ENCODE results near the gene STK38. TPM values are rescaled to one million over a fixed set of nuclear protein-coding genes. Genes with fewer than 3 reads are reported as not detected.
"Not testable (repeated sequence)": the region's sequence is repeated elsewhere in the genome, so short reads cannot be mapped to it uniquely, and the experiment has no call there.

Gene STK38
- total and polyA plus RNA-seq, 2 donors (not counting 1 experiment from before 2014, with no cell fraction given): 26.9 to 42.6 TPM

DNA sequence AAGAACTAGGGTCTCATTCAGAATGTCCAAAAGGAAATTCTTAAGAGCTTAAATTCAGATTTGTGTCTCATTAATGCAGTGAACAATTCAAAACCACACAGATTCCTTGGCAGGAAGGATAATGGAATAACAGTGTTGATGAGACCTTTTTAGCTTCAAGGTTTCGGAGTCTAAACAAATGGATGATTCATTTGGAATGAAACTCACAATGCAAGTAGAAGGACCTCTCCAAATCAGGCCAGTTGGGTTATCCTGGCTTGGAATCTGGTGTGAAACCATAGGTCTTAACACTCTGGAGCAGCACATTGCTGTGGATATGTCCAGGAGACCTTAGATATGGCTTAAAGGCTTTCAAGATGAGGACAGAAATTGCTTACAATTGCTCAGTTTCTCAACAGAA, 59.6 kb downstream of the STK38 start:
- Histone ChIP-seq H3K36me3 (ENCODE audit: control insufficient read depth, insufficient read depth, low read length) (peaks cover 4% of the 10 kb centered on the region), H3K27me3 (ENCODE audit: control insufficient read depth, insufficient read depth, low read length) (no peaks in the 10 kb centered on the region), H3K9ac (ENCODE audit: insufficient read depth, low read length) (no peak overlapping the region), H4K20me1 (ENCODE audit: control insufficient read depth, extremely low read depth, insufficient read depth, low read length) (no peaks in the 10 kb centered on the region), H3K4me3 (replicated peaks in 1 of 4; ENCODE audit: control extremely low read depth in 1 of 4, insufficient read depth in 1 of 4, low read depth in 3 of 4, low read length in 4 of 4) (no peak overlapping the region), H3K4me1 (ENCODE audit: control insufficient read depth, extremely low read depth, insufficient read depth, low read length) (no peaks in the 10 kb centered on the region), H3K79me2 (ENCODE audit: control insufficient read depth, insufficient read depth, low read length) (no peaks in the 10 kb centered on the region), H3K4me2 (ENCODE audit: extremely low read depth, insufficient read depth, low read length) (no peak overlapping the region), H2AFZ (ENCODE audit: low read length) (no peak overlapping the region), H3K9me3 (ENCODE audit: control insufficient read depth, insufficient read depth, low read depth, low read length) (no peaks in the 10 kb centered on the region), H3K27ac (ENCODE audit: insufficient read depth, low read length) (no peak overlapping the region)
- peak in 1 of 2 donors; percentile 87 for DNase-seq (ENCODE audit: low read depth in 2 of 2)
- TF ChIP-seq, protein P1, sequence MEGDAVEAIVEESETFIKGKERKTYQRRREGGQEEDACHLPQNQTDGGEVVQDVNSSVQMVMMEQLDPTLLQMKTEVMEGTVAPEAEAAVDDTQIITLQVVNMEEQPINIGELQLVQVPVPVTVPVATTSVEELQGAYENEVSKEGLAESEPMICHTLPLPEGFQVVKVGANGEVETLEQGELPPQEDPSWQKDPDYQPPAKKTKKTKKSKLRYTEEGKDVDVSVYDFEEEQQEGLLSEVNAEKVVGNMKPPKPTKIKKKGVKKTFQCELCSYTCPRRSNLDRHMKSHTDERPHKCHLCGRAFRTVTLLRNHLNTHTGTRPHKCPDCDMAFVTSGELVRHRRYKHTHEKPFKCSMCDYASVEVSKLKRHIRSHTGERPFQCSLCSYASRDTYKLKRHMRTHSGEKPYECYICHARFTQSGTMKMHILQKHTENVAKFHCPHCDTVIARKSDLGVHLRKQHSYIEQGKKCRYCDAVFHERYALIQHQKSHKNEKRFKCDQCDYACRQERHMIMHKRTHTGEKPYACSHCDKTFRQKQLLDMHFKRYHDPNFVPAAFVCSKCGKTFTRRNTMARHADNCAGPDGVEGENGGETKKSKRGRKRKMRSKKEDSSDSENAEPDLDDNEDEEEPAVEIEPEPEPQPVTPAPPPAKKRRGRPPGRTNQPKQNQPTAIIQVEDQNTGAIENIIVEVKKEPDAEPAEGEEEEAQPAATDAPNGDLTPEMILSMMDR (conservative IDR thresholded peaks at IDR 0.05 in 1 of 2, IDR thresholded peaks at IDR 0.05 in 1 of 2; ENCODE audit: low read depth in 1 of 2, low read length in 2 of 2): no peak
- no peak for TF ChIP-seq EZH2 (IDR thresholded peaks at IDR 0.05; ENCODE audit: low read length, missing control alignments)

DNA sequence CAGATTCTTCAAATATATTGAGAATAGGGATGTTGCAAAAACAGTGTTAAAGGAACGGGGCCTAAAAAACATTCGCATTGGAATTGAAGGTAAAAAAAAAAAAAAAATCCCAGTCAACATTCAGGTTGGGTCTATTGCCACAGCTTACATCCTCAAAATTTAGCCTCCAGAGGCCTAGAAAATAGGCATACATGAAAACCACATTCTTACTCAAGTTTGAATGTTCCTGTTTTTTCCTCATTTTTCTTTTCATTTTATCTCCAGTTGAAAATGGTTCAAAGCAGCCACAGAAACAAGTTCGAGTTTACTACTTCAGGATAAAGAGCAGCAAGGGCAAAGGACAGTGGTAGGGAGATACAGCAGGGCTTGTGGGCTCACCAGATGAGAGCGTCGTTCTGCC, 62.5 kb downstream of the STK38 start:
- peaks cover 4% of the 10 kb centered on the region for H3K36me3 ChIP-seq (ENCODE audit: control insufficient read depth, insufficient read depth, low read length)

DNA sequence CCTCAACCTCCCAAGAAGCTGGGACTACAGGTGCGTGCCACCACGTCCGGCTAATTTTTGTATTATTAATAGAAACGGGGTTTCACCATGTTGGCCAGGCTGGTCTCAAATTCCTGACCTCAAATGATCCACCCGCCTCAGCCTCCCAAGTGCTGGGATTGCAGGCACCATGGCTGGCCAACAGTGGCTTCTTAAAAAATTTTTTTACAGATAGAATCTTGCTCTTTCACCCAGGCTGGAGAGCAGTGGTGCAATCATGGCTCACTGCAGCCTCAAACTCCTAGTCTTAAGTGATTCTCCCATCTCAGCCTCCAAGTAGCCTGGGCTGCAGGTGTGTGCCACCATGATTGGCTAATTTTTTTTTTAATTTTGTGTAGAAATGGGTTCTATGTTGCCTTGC, 64.0 kb downstream of the STK38 start:
- H3K4me1 ChIP-seq (ENCODE audit: control insufficient read depth, extremely low read depth, insufficient read depth, low read length); H3K36me3 ChIP-seq (ENCODE audit: control insufficient read depth, insufficient read depth, low read length); H3K27ac ChIP-seq (ENCODE audit: insufficient read depth, low read length); H3K27me3 ChIP-seq (ENCODE audit: control insufficient read depth, insufficient read depth, low read length); H3K79me2 ChIP-seq (ENCODE audit: control insufficient read depth, insufficient read depth, low read length); DNase-seq (ENCODE audit: low read depth in 2 of 2); H3K4me3 ChIP-seq (replicated peaks in 1 of 4; ENCODE audit: control extremely low read depth in 1 of 4, insufficient read depth in 1 of 4, low read depth in 3 of 4, low read length in 4 of 4); H3K9ac ChIP-seq (ENCODE audit: insufficient read depth, low read length); H4K20me1 ChIP-seq (ENCODE audit: control insufficient read depth, extremely low read depth, insufficient read depth, low read length); H3K4me2 ChIP-seq (ENCODE audit: extremely low read depth, insufficient read depth, low read length); H3K9me3 ChIP-seq (ENCODE audit: control insufficient read depth, insufficient read depth, low read depth, low read length); H2AFZ ChIP-seq (ENCODE audit: low read length): not testable (repeated sequence)

More for the DNA sequence above, 62.5 kb downstream of the STK38 start:
- Histone ChIP-seq H3K4me2 (ENCODE audit: extremely low read depth, insufficient read depth, low read length) (no peak overlapping the region), H3K9ac (ENCODE audit: insufficient read depth, low read length) (no peak overlapping the region), H3K79me2 (ENCODE audit: control insufficient read depth, insufficient read depth, low read length) (no peaks in the 10 kb centered on the region), H3K4me1 (ENCODE audit: control insufficient read depth, extremely low read depth, insufficient read depth, low read length) (no peaks in the 10 kb centered on the region), H2AFZ (ENCODE audit: low read length) (no peak overlapping the region), H3K4me3 (replicated peaks in 1 of 4; ENCODE audit: control extremely low read depth in 1 of 4, insufficient read depth in 1 of 4, low read depth in 3 of 4, low read length in 4 of 4) (no peak overlapping the region), H3K27ac (ENCODE audit: insufficient read depth, low read length) (no peak overlapping the region), H3K27me3 (ENCODE audit: control insufficient read depth, insufficient read depth, low read length) (no peaks in the 10 kb centered on the region), H4K20me1 (ENCODE audit: control insufficient read depth, extremely low read depth, insufficient read depth, low read length) (no peaks in the 10 kb centered on the region), H3K9me3 (ENCODE audit: control insufficient read depth, insufficient read depth, low read depth, low read length) (no peaks in the 10 kb centered on the region)
- no peak for DNase-seq (ENCODE audit: low read depth in 2 of 2)
- TF ChIP-seq, protein P1 (conservative IDR thresholded peaks at IDR 0.05 in 1 of 2, IDR thresholded peaks at IDR 0.05 in 1 of 2; ENCODE audit: low read depth in 1 of 2, low read length in 2 of 2): no peak
- no peak for TF ChIP-seq EZH2 (IDR thresholded peaks at IDR 0.05; ENCODE audit: low read length, missing control alignments)
